GM12892 (cell line): ENCODE measurements around the gene GALNT2.

Experiments used
- POLR2A ChIP-seq: IDR thresholded peaks from 2 replicates; pipeline ENCODE4 v1.6.1; 2011; ENCODE audit warnings: low read depth, low read length, control low read depth
- POLR2AphosphoS5 ChIP-seq: IDR thresholded peaks from 2 replicates; pipeline ENCODE4 v1.6.1; 2011; ENCODE audit warnings: low read depth, low read length, control low read depth

DNA sequence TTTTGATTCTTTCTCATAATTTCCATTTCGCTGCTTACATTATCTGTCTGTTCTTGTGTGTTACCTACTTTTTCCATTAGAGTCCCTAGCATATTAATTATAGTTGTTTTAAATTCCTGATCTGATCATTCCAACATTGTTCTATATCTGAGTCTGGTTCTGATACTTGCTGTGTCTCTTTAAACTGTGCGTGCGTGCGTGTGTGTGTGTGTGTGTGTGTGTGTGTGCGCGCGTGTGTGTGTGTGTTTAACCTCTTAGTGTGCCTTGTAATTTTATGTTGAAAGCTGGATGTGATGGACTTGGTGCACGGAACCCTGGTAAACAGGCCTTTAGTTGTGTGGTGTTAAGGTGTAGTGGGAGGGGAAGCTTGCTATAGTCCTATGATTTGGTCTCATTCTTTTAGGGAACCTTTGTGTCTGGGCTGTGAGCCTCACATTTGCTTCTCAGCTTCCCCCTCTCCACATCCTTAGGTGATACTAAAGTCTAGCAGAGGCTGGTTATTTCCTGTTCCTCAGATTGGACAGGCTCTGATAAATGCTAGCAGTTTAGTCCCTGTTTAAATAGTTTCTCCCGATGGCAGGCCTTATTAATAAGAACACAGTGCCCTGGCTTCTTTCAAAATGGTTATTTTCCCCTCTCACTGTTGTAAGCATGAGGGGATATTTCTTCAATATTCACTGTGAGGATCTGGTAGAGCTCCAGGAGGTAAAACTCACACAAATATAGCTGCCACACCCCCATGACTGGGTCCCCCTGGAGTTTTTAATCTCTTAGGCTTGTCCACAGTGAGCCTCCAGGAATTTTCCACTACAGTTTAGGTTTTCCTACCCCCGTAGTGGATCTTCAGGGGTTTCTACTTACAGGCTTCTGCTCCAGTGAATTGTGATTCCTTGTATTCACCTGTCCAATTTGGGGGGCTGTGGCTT is 118.3 kb downstream of the GALNT2 start:
- TF ChIP-seq POLR2A (no peak), POLR2AphosphoS5 (no peak)
